SK-N-SH (cell line): ENCODE data around the gene DENND1A.

Source experiments
- CTCF ChIP-seq: fragments of 200-600 bp; sonication (generic); IDR thresholded peaks from 2 replicates; pipeline ENCODE4 v1.6.1; 2017; ENCODE audit warnings: antibody characterized with exemption, mild to moderate bottlenecking, moderate library complexity
- ELF1 ChIP-seq: IDR thresholded peaks from 2 replicates; pipeline ENCODE4 v1.4.0; 2012
- EP300 ChIP-seq, 2 experiments: IDR thresholded peaks; 2 replicates each; pipeline versions ENCODE4 v1.4.0 to v1.6.1; 2012; ENCODE audit warnings: borderline replicate concordance in 1 of 2, low read depth in 1 of 2, low read length in 1 of 2
- FOXM1 ChIP-seq: IDR thresholded peaks from 2 replicates; pipeline ENCODE4 v1.4.0; 2012; ENCODE audit warnings: low read depth, mild to moderate bottlenecking
- GABPA ChIP-seq: IDR thresholded peaks from 2 replicates; pipeline ENCODE4 v1.4.0; 2012; ENCODE audit warnings: low read depth, mild to moderate bottlenecking
- IRF3 ChIP-seq: fragments of 150-350 bp; IDR thresholded peaks from 2 replicates; pipeline ENCODE4 v1.6.1; 2016; ENCODE audit warnings: mild to moderate bottlenecking, low read depth, low read length
- POLR2AphosphoS5 ChIP-seq: IDR thresholded peaks from 2 replicates; pipeline ENCODE4 v1.6.1; 2012; ENCODE audit warnings: low read depth, low read length
- REST ChIP-seq: IDR thresholded peaks from 2 replicates; pipeline ENCODE4 v1.6.1; 2012; ENCODE audit warnings: mild to moderate bottlenecking, low read depth, low read length, moderate library complexity
- TAF1 ChIP-seq: IDR thresholded peaks from 2 replicates; pipeline ENCODE4 v1.6.1; 2012; ENCODE audit warnings: low read depth, mild to moderate bottlenecking, low read length, moderate library complexity, borderline replicate concordance
- TEAD4 ChIP-seq: IDR thresholded peaks from 2 replicates; pipeline ENCODE4 v1.4.0; 2012; ENCODE audit warnings: mild to moderate bottlenecking, borderline replicate concordance; ENCODE audit not compliant: insufficient read depth

- no peak for TF ChIP-seq CTCF
- no peak for TF ChIP-seq IRF3
- no peak for TF ChIP-seq EP300 (IDR thresholded peaks at IDR 0.05; ENCODE audit: borderline replicate concordance in 1 of 2, low read depth in 1 of 2, low read length in 1 of 2)
- no peak for TF ChIP-seq TEAD4
- no peak for TF ChIP-seq GABPA
- no peak for TF ChIP-seq REST
- TF ChIP-seq TAF1: no peak
- TF ChIP-seq FOXM1: no peak
- TF ChIP-seq POLR2AphosphoS5: no peak
- no peak for TF ChIP-seq ELF1
Observed at GRCh38 chr9:123614306-123615263, 315.3 kb downstream of the DENND1A start.
